Astrocyte of the cerebellum (primary cell): ENCODE measurements around the gene MTMR2.
A peak's percentile ranks its signal among the peaks of the same experiment; 100 is the strongest.

Experiments used
- DNase-seq: peaks from one replicate; pipeline ENCODE4 v3.0.0-alpha.2; 2011; ENCODE audit warnings: low read depth
- H3K4me3 ChIP-seq: 2 replicates; pipeline ENCODE4 v1.5.1; 2011; ENCODE audit warnings: mild to moderate bottlenecking, low read depth, low read length, moderate library complexity
- CTCF ChIP-seq: IDR thresholded peaks from 2 replicates; pipeline ENCODE4 v1.5.1; 2012; ENCODE audit warnings: low read length, low read depth, moderate library complexity, mild to moderate bottlenecking; ENCODE audit errors: missing control alignments
- in situ Hi-C: cut with HindIII; loops from 2 replicates; pipeline ENCODE4 v1.10.0; 2017; ENCODE audit warnings: low sequenced_read_pairs

Gene MTMR2

GRCh38 chr11:95907476-95907875, 16.4 kb downstream of the MTMR2 start:
- no peak for DNase-seq
- in situ Hi-C loops: no loop called here
- no peak overlapping the region for H3K4me3 ChIP-seq
- TF ChIP-seq CTCF: no peak

- H3K4me3 ChIP-seq: no peak overlapping the region
- DNase-seq: no peak
- TF ChIP-seq CTCF: no peak
- in situ Hi-C loops: no loop called here
Measured at GRCh38 chr11:95904009-95904650, 19.8 kb downstream of the MTMR2 start.

- in situ Hi-C loops: no loop called here
Measured at GRCh38 chr11:95898782-95899181, 25.1 kb downstream of the MTMR2 start.

GRCh38 chr11:95897731-95898130, 26.2 kb downstream of the MTMR2 start:
- in situ Hi-C loops: no loop called here
- peak; percentile 38 for DNase-seq
- TF ChIP-seq CTCF: no peak
- no peak overlapping the region for H3K4me3 ChIP-seq

More at GRCh38 chr11:95898782-95899181, 25.1 kb downstream of the MTMR2 start:
- H3K4me3 ChIP-seq: no peak overlapping the region
- no peak for TF ChIP-seq CTCF
- DNase-seq: no peak

- in situ Hi-C loops: no loop called here
- no peak overlapping the region for H3K4me3 ChIP-seq
- no peak for TF ChIP-seq CTCF
- no peak for DNase-seq
Measured at GRCh38 chr11:95895815-95896214, 28.1 kb downstream of the MTMR2 start.

- in situ Hi-C loops: no loop called here
Measured at GRCh38 chr11:95892892-95893570, 30.9 kb downstream of the MTMR2 start.

More at GRCh38 chr11:95892892-95893570, 30.9 kb downstream of the MTMR2 start:
- DNase-seq: no peak
- no peak for TF ChIP-seq CTCF
- H3K4me3 ChIP-seq: no peak overlapping the region
